H1 (cell line): ENCODE results near the gene GRIA1. TPM values are rescaled to one million over a fixed set of nuclear protein-coding genes. Genes with fewer than 3 reads are reported as not detected.

ENCODE experiments used
- CTCF ChIA-PET: fragments of 300-600 bp; sonication (Branson Sonifier 250); formaldehyde crosslinking; loops from one replicate; lab custom pipeline; 2021; ENCODE audit not compliant: partially characterized antibody; lab: Charles Lee
- POLR2A ChIA-PET: fragments of 300-600 bp; sonication (Branson Sonifier 250); formaldehyde crosslinking; loops from one replicate; lab custom pipeline; 2021; ENCODE audit warnings: inconsistent platforms; ENCODE audit not compliant: partially characterized antibody; lab: Charles Lee
- DNase-seq, 2 experiments: peaks; one replicate each; pipeline versions ENCODE4 v3.0.0 to v3.0.0-alpha.2; 2010 to 2022; ENCODE audit warnings: low spot score in 2 of 2, low read depth in 1 of 2, mixed read lengths in 1 of 2
- FAIRE-seq: peaks from 2 replicates; lab custom pipeline; 2011; peaks lifted over from hg19 to GRCh38; lab: Jason Lieb, UNC
- H2AFZ ChIP-seq: 2 replicates; pipeline ENCODE4 v1.8.1; 2012; ENCODE audit warnings: low read length, inconsistent platforms
- H2AK5ac ChIP-seq: 2 replicates; pipeline ENCODE4 v1.6.1; 2013; ENCODE audit warnings: low read depth, low read length
- H2BK120ac ChIP-seq: replicated peaks from 2 replicates; pipeline ENCODE3; 2013; ENCODE audit warnings: low read depth, low read length, inconsistent platforms
- H2BK12ac ChIP-seq: 2 replicates; pipeline ENCODE4 v1.6.1; 2013; ENCODE audit warnings: low read depth, low read length
- H2BK15ac ChIP-seq: 2 replicates; pipeline ENCODE4 v1.6.1; 2013; ENCODE audit warnings: low read length
- H2BK20ac ChIP-seq: 2 replicates; pipeline ENCODE4 v1.6.1; 2013; ENCODE audit warnings: low read length
- H2BK5ac ChIP-seq: 2 replicates; pipeline ENCODE4 v1.6.1; 2013; ENCODE audit warnings: low read depth, low read length
- H3K14ac ChIP-seq: 2 replicates; pipeline ENCODE4 v1.6.1; 2013; ENCODE audit warnings: inconsistent platforms; ENCODE audit not compliant: insufficient read length
- H3K18ac ChIP-seq: 2 replicates; pipeline ENCODE4 v1.6.1; 2013; ENCODE audit warnings: low read length; ENCODE audit errors: extremely low read depth
- H3K23ac ChIP-seq: 2 replicates; pipeline ENCODE4 v1.6.1; 2013; ENCODE audit warnings: inconsistent platforms; ENCODE audit not compliant: insufficient read length
- H3K23me2 ChIP-seq: 2 replicates; pipeline ENCODE4 v1.6.1; 2013; ENCODE audit warnings: low read depth, low read length
- H3K27ac ChIP-seq: 2 replicates; pipeline ENCODE4 v1.6.1; 2011; ENCODE audit warnings: low read depth, low read length, inconsistent platforms
- H3K27me3 ChIP-seq, 4 experiments: replicated peaks in 1 of 4; 1 replicate in 1 of 4; 2 replicates in 3 of 4; pipeline versions ENCODE4 v1.6.1 to v1.8.1; 2011 to 2013; ENCODE audit warnings: low read length in 3 of 4, mild to moderate bottlenecking in 3 of 4, inconsistent platforms in 2 of 4, mixed read lengths in 2 of 4, moderate library complexity in 1 of 4; ENCODE audit not compliant: control insufficient read depth in 3 of 4, insufficient read depth in 3 of 4; ENCODE audit errors: extremely low read depth in 1 of 4
- H3K36me3 ChIP-seq, 4 experiments: 2 replicates each; pipeline versions ENCODE4 v1.6.1 to v1.8.1; 2011 to 2013; ENCODE audit warnings: mild to moderate bottlenecking in 4 of 4, low read length in 3 of 4, moderate library complexity in 2 of 4, control low read depth in 1 of 4, inconsistent platforms in 1 of 4; ENCODE audit not compliant: insufficient read depth in 4 of 4, control insufficient read depth in 2 of 4
- H3K4ac ChIP-seq: replicated peaks from 2 replicates; pipeline ENCODE3; 2013; ENCODE audit warnings: low read length, low read depth, mixed read lengths, inconsistent platforms; ENCODE audit not compliant: insufficient read length
- H3K4me1 ChIP-seq, 4 experiments: replicated peaks in 1 of 4; 1 replicate in 1 of 4; 2 replicates in 3 of 4; pipeline versions ENCODE4 v1.6.1 to v1.8.1; 2011 to 2013; ENCODE audit warnings: low read length in 3 of 4, inconsistent platforms in 2 of 4, mixed read lengths in 1 of 4; ENCODE audit not compliant: insufficient read depth in 4 of 4, control insufficient read depth in 3 of 4
- H3K4me2 ChIP-seq, 2 experiments: 2 replicates each; pipeline versions ENCODE4 v1.6.1 to v1.8.1; 2011 to 2013; ENCODE audit warnings: low read depth in 2 of 2, low read length in 2 of 2, control low read depth in 1 of 2, inconsistent platforms in 1 of 2, mild to moderate bottlenecking in 1 of 2; ENCODE audit not compliant: insufficient read depth in 1 of 2
- H3K4me3 ChIP-seq, 4 experiments: fragments of 200-600, 300-600 bp in 1 of 4; sonication (generic), shearing (Covaris generic), sonication (Bioruptor Twin) in 1 of 4; 2 replicates each; pipeline versions ENCODE4 v1.5.1 to v1.8.1; 2011 to 2016; ENCODE audit warnings: low read length in 4 of 4, low read depth in 3 of 4, control low read depth in 2 of 4, inconsistent platforms in 2 of 4, mild to moderate bottlenecking in 2 of 4, mixed read lengths in 1 of 4, moderate library complexity in 1 of 4; ENCODE audit not compliant: insufficient read depth in 2 of 4; ENCODE audit errors: extremely low read depth in 1 of 4
- H3K56ac ChIP-seq: replicated peaks from 2 replicates; pipeline ENCODE3; 2013; ENCODE audit warnings: low read depth, mild to moderate bottlenecking, mixed read lengths, low read length, inconsistent platforms; ENCODE audit not compliant: insufficient read length
- H3K79me1 ChIP-seq: 2 replicates; pipeline ENCODE4 v1.6.1; 2013; ENCODE audit warnings: low read depth, low read length, control low read depth
- H3K79me2 ChIP-seq, 2 experiments: 2 replicates each; pipeline versions ENCODE4 v1.6.1 to v1.8.1; 2012 to 2013; ENCODE audit warnings: low read length in 2 of 2, mild to moderate bottlenecking in 2 of 2, inconsistent platforms in 1 of 2; ENCODE audit not compliant: insufficient read depth in 2 of 2, control insufficient read depth in 1 of 2
- H3K9ac ChIP-seq, 4 experiments: replicated peaks in 1 of 4; 1 replicate in 1 of 4; 2 replicates in 3 of 4; pipeline versions ENCODE4 v1.6.1 to v1.8.1; 2011 to 2013; ENCODE audit warnings: low read depth in 3 of 4, low read length in 3 of 4, control low read depth in 2 of 4, mild to moderate bottlenecking in 2 of 4, moderate library complexity in 2 of 4, inconsistent platforms in 1 of 4; ENCODE audit errors: extremely low read depth in 1 of 4
- H3K9me3 ChIP-seq, 2 experiments: 2 replicates each; pipeline versions ENCODE4 v1.6.1 to v1.8.1; 2012 to 2013; ENCODE audit warnings: mild to moderate bottlenecking in 2 of 2, moderate library complexity in 2 of 2, control low read depth in 1 of 2, inconsistent platforms in 1 of 2, low read depth in 1 of 2, low read length in 1 of 2, mixed read lengths in 1 of 2; ENCODE audit not compliant: insufficient read depth in 2 of 2
- H4K20me1 ChIP-seq, 2 experiments: replicated peaks in 1 of 2; 2 replicates each; pipeline versions ENCODE3 to v1.8.1; 2011 to 2013; ENCODE audit warnings: inconsistent platforms in 2 of 2, low read length in 2 of 2, mild to moderate bottlenecking in 1 of 2; ENCODE audit not compliant: insufficient read depth in 2 of 2, control insufficient read depth in 1 of 2
- H4K5ac ChIP-seq: 2 replicates; pipeline ENCODE4 v1.6.1; 2013; ENCODE audit warnings: low read length, low read depth, mixed read lengths, inconsistent platforms; ENCODE audit not compliant: insufficient read length
- H4K8ac ChIP-seq: 2 replicates; pipeline ENCODE4 v1.8.0; 2013; ENCODE audit warnings: mild to moderate bottlenecking, moderate library complexity, low read length, inconsistent platforms; ENCODE audit not compliant: insufficient read depth; ENCODE audit errors: extremely low read depth
- H4K91ac ChIP-seq: replicated peaks from 2 replicates; pipeline ENCODE3; 2013; ENCODE audit warnings: low read length, mixed read lengths, inconsistent platforms; ENCODE audit not compliant: insufficient read length
- JUN ChIP-seq: IDR thresholded peaks from 2 replicates; pipeline ENCODE4 v1.6.1; 2011; ENCODE audit warnings: low read depth, mild to moderate bottlenecking, improper control_type of control experiment, low read length
- KDM1A ChIP-seq: fragments of 200-600, 300-600 bp; sonication (generic); IDR thresholded peaks from 2 replicates; pipeline ENCODE4 v1.7.1; 2016; ENCODE audit warnings: mild to moderate bottlenecking, low read length, borderline replicate concordance
- MAFK ChIP-seq: IDR thresholded peaks from 2 replicates; pipeline ENCODE4 v1.6.1; 2012; ENCODE audit warnings: low read depth, mild to moderate bottlenecking, improper control_type of control experiment, low read length
- MAX ChIP-seq: IDR thresholded peaks from 2 replicates; pipeline ENCODE4 v1.6.1; 2012; ENCODE audit warnings: inconsistent platforms
- NANOG ChIP-seq: IDR thresholded peaks from 2 replicates; pipeline ENCODE4 v1.6.1; 2011; ENCODE audit warnings: low read length, low read depth, mild to moderate bottlenecking, inconsistent platforms; ENCODE audit not compliant: insufficient read depth, poor library complexity, severe bottlenecking
- POLR2AphosphoS5 ChIP-seq: IDR thresholded peaks from 2 replicates; pipeline ENCODE4 v1.6.1; 2011; ENCODE audit warnings: low read depth, low read length
- POU5F1 ChIP-seq: IDR thresholded peaks from 2 replicates; pipeline ENCODE4 v1.6.1; 2011; ENCODE audit warnings: low read depth, mild to moderate bottlenecking, low read length, moderate library complexity
- RXRA ChIP-seq: IDR thresholded peaks from 2 replicates; pipeline ENCODE4 v1.6.1; 2011; ENCODE audit warnings: low read depth, mild to moderate bottlenecking, low read length, moderate library complexity; ENCODE audit not compliant: insufficient read depth
- SRF ChIP-seq: IDR thresholded peaks from 2 replicates; pipeline ENCODE4 v1.6.1; 2011; ENCODE audit warnings: mild to moderate bottlenecking, low read depth, low read length, moderate library complexity
- whole genome bisulfite sequencing, 2 experiments: shearing (Covaris generic) in 1 of 2; methylation state at CpG; one replicate each; pipeline versions ENCODE4 v1.1.6 to v1.1.7; 2013 to 2015; ENCODE audit warnings: low lambda C conversion rate in 2 of 2, mixed read lengths in 2 of 2, inconsistent platforms in 1 of 2, low coverage in 1 of 2, missing lambda C conversion rate in 1 of 2; ENCODE audit not compliant: insufficient replicate concordance in 2 of 2, insufficient coverage in 1 of 2, insufficient read length in 1 of 2; ENCODE audit errors: extremely low coverage in 1 of 2, missing lambda C conversion rate in 1 of 2; 5-methylcytosine and 5-hydroxymethylcytosine counted together
- polyA plus RNA-seq, 7 experiments: library from polyadenylated mRNA; depleted of rRNA in 3 of 7; stranded (reverse) in 5 of 7; unstranded in 2 of 7; fragments of >200 nt in 5 of 7; fragments of 200-250 nt in 2 of 7; gene quantifications; 1 replicate in 5 of 7; 2 replicates in 1 of 7; 4 replicates in 1 of 7; pipeline versions ENCODE4 v1.2.1 to v1.2.3, GENCODE V29; 2011 to 2013; ENCODE audit warnings: missing spikeins in 2 of 7, mixed read lengths in 2 of 7
- total RNA-seq: library from RNA; stranded (reverse); fragmentation: NEBNext Ultra II Directional; extraction: Animal tissue kit (Norgen Biotek cat#: 25700); gene quantifications from 2 replicates; pipeline ENCODE4 v1.2.1, GENCODE V29; 2021

Gene GRIA1
- total and polyA plus RNA-seq, 2 of the 8 experiments (the other 6 are each of a cell fraction or from before 2014, with no cell fraction given), result 0.97 to 2.5 TPM

GRCh38 chr5:153767221-153768188, 277.0 kb downstream of the GRIA1 start:
- TF ChIP-seq SRF (no peak), JUN (no peak), KDM1A (no peak), RXRA (no peak), POU5F1 (no peak), NANOG (no peak), MAFK (no peak), POLR2AphosphoS5 (no peak), MAX (no peak)
- TF ChIP-seq, all 59 proteins: peak for 0
- Histone ChIP-seq H2AFZ (no peak overlapping the region), H2BK20ac (no peak overlapping the region), H3K4me1 (peaks cover 0 to 7% (median 1%) of the 10 kb centered on the region in 4 experiments; a peak in 1 of 7 replicates), H3K23ac (no peak overlapping the region), H3K4me3 (no peak overlapping the region), H3K18ac (no peak overlapping the region), H3K9me3 (no peaks in the 10 kb centered on the region), H3K79me1 (no peaks in the 10 kb centered on the region), H2AK5ac (no peak overlapping the region), H3K4me2 (no peak overlapping the region), H3K4ac (no peak overlapping the region), H2BK120ac (no peak overlapping the region), H3K27me3 (no peaks in the 10 kb centered on the region), H4K5ac (no peak overlapping the region), H3K9ac (no peak overlapping the region), H3K27ac (no peak overlapping the region), H2BK15ac (no peak overlapping the region), H3K23me2 (no peaks in the 10 kb centered on the region), H4K20me1 (no peaks in the 10 kb centered on the region), H4K91ac (no peak overlapping the region), H3K14ac (no peak overlapping the region), H3K36me3 (peaks cover 0 to 2% (median 0%) of the 10 kb centered on the region in 4 experiments; a peak in 1 of 8 replicates), H4K8ac (no peak overlapping the region), H2BK12ac (no peak overlapping the region), H3K56ac (no peak overlapping the region), H3K79me2 (no peaks in the 10 kb centered on the region), H2BK5ac (no peak overlapping the region)
- 77% methylated on average over 4 of the region's 4 CpGs; no CpG with 5 or more reads in 1 of the 2 experiments for WGBS, 2 experiments
- ChIA-PET POLR2A (no interaction called here), CTCF (interaction anchor here (1.3 kb wide), 1 partner anchor 11 kb away, joined by 4 read pairs; no protein-coding TSS in a partner anchor)
- DNase-seq, result no peak
- FAIRE-seq, result no peak
